ENCODE data around the gene TTBK2. TPM values are rescaled to one million over a fixed set of nuclear protein-coding genes. Genes with fewer than 3 reads are reported as not detected.
"Not testable (repeated sequence)": the region's sequence is repeated elsewhere in the genome, so short reads cannot be mapped to it uniquely, and the experiment has no call there.

TTBK2 gene
- total RNA-seq, 2 donors from 2014 or later, result 17.9 to 24.8 TPM

GRCh38 chr15:42954291-42954690 lies 33.7 kb upstream of the TTBK2 start:
- Mint-ChIP-seq H3K4me1 (no peaks in the 10 kb centered on the region), H3K27ac (no peak overlapping the region), H3K9me3 (peaks cover 5% of the 10 kb centered on the region), H3K36me3 (ENCODE audit: low read depth) (peaks cover 77% of the 10 kb centered on the region), H3K4me3 (no peak overlapping the region), H3K27me3 (ENCODE audit: insufficient read depth) (no peaks in the 10 kb centered on the region)
- TF ChIP-seq CTCF (conservative IDR thresholded peaks at IDR 0.05), result no peak
- no peak overlapping the region for H3K9ac ChIP-seq (ENCODE audit: extremely low read depth, low read length, poor library complexity, severe bottlenecking)
- H3K9me3 ChIP-seq (ENCODE audit: control insufficient read depth, low read length), result peaks cover 9% of the 10 kb centered on the region
- 95 to 96% methylated on average over 4 of the region's 4 CpGs for WGBS, 2 experiments (ENCODE audit: insufficient coverage in 1 of 2, insufficient read length in 1 of 2)
- peaks cover 79% of the 10 kb centered on the region for H3K36me3 ChIP-seq (ENCODE audit: control insufficient read depth, insufficient read depth, low read length)
- DNase-seq, result no peak
- no peaks in the 10 kb centered on the region for H3K4me1 ChIP-seq (ENCODE audit: control insufficient read depth, insufficient read depth, low read length)
- H3K27me3 ChIP-seq (ENCODE audit: control insufficient read depth, insufficient read depth, low read length, poor library complexity, severe bottlenecking), result no peaks in the 10 kb centered on the region
- H3K27ac ChIP-seq (ENCODE audit: low read depth, low read length), result no peak overlapping the region
- H3K4me3 ChIP-seq (ENCODE audit: low read length), result no peak overlapping the region

- not testable (repeated sequence) for H3K27me3 Mint-ChIP-seq (ENCODE audit: insufficient read depth); H3K27ac Mint-ChIP-seq; H3K4me1 Mint-ChIP-seq; H3K4me3 Mint-ChIP-seq; H3K9me3 Mint-ChIP-seq; H3K9me3 ChIP-seq (ENCODE audit: control insufficient read depth, low read length); H3K4me1 ChIP-seq (ENCODE audit: control insufficient read depth, insufficient read depth, low read length); H3K27ac ChIP-seq (ENCODE audit: low read depth, low read length); DNase-seq; H3K4me3 ChIP-seq (ENCODE audit: low read length); H3K27me3 ChIP-seq (ENCODE audit: control insufficient read depth, insufficient read depth, low read length, poor library complexity, severe bottlenecking); H3K9ac ChIP-seq (ENCODE audit: extremely low read depth, low read length, poor library complexity, severe bottlenecking)
- peaks cover 70% of the 10 kb centered on the region for H3K36me3 ChIP-seq (ENCODE audit: control insufficient read depth, insufficient read depth, low read length)
- peaks cover 74% of the 10 kb centered on the region for H3K36me3 Mint-ChIP-seq (ENCODE audit: low read depth)
- WGBS, 2 experiments (ENCODE audit: insufficient coverage in 1 of 2, insufficient read length in 1 of 2), result 100% methylated on average over 2 of the region's 3 CpGs; no CpG with 5 or more reads in 1 of the 2 experiments
Observed at GRCh38 chr15:42948898-42949297, 28.3 kb upstream of the TTBK2 start.

- no peaks in the 10 kb centered on the region for H3K27me3 Mint-ChIP-seq (ENCODE audit: insufficient read depth)
- no peaks in the 10 kb centered on the region for H3K27me3 ChIP-seq (ENCODE audit: control insufficient read depth, insufficient read depth, low read length, poor library complexity, severe bottlenecking)
- H3K4me1 Mint-ChIP-seq, result no peaks in the 10 kb centered on the region
- no peak overlapping the region for H3K4me3 Mint-ChIP-seq
- no peak for DNase-seq
- H3K27ac Mint-ChIP-seq, result no peak overlapping the region
- no peaks in the 10 kb centered on the region for H3K9me3 ChIP-seq (ENCODE audit: control insufficient read depth, low read length)
- WGBS, 2 experiments (ENCODE audit: insufficient coverage in 1 of 2, insufficient read length in 1 of 2), result 100% methylated on average over 1 of the region's 1 CpG; no CpG with 5 or more reads in 1 of the 2 experiments
- H3K27ac ChIP-seq (ENCODE audit: low read depth, low read length), result no peak overlapping the region
- no peak overlapping the region for H3K9ac ChIP-seq (ENCODE audit: extremely low read depth, low read length, poor library complexity, severe bottlenecking)
- no peaks in the 10 kb centered on the region for H3K9me3 Mint-ChIP-seq
- H3K36me3 Mint-ChIP-seq (ENCODE audit: low read depth), result peaks cover 22% of the 10 kb centered on the region
- no peaks in the 10 kb centered on the region for H3K4me1 ChIP-seq (ENCODE audit: control insufficient read depth, insufficient read depth, low read length)
- H3K36me3 ChIP-seq (ENCODE audit: control insufficient read depth, insufficient read depth, low read length), result peaks cover 27% of the 10 kb centered on the region
- H3K4me3 ChIP-seq (ENCODE audit: low read length), result no peak overlapping the region
- no peak for TF ChIP-seq CTCF (conservative IDR thresholded peaks at IDR 0.05)
Observed at GRCh38 chr15:42940527-42940926, 19.9 kb upstream of the TTBK2 start.

GRCh38 chr15:42939841-42940240 lies 19.3 kb upstream of the TTBK2 start:
- Histone ChIP-seq H3K27ac (ENCODE audit: low read depth, low read length) (no peak overlapping the region), H3K4me1 (ENCODE audit: control insufficient read depth, insufficient read depth, low read length) (no peaks in the 10 kb centered on the region), H3K4me3 (ENCODE audit: low read length) (no peak overlapping the region), H3K27me3 (ENCODE audit: control insufficient read depth, insufficient read depth, low read length, poor library complexity, severe bottlenecking) (no peaks in the 10 kb centered on the region), H3K9me3 (ENCODE audit: control insufficient read depth, low read length) (no peaks in the 10 kb centered on the region), H3K9ac (ENCODE audit: extremely low read depth, low read length, poor library complexity, severe bottlenecking) (no peak overlapping the region), H3K36me3 (ENCODE audit: control insufficient read depth, insufficient read depth, low read length) (peaks cover 20% of the 10 kb centered on the region)
- TF ChIP-seq CTCF (conservative IDR thresholded peaks at IDR 0.05), result no peak
- H3K27me3 Mint-ChIP-seq (ENCODE audit: insufficient read depth), result no peaks in the 10 kb centered on the region
- H3K9me3 Mint-ChIP-seq, result no peaks in the 10 kb centered on the region
- DNase-seq, result no peak
- WGBS, 2 experiments (ENCODE audit: insufficient coverage in 1 of 2, insufficient read length in 1 of 2), result 92 to 99% methylated on average over 7 to 8 of the region's 8 CpGs
- H3K4me1 Mint-ChIP-seq, result no peaks in the 10 kb centered on the region
- no peak overlapping the region for H3K27ac Mint-ChIP-seq
- H3K4me3 Mint-ChIP-seq, result no peak overlapping the region
- peaks cover 16% of the 10 kb centered on the region for H3K36me3 Mint-ChIP-seq (ENCODE audit: low read depth)
